HepG2 (cell line): Measurements from ENCODE around the gene ZNF48. TPM values are rescaled to one million over a fixed set of nuclear protein-coding genes. Genes with fewer than 3 reads are reported as not detected.
A peak's percentile ranks its signal among the peaks of the same experiment; 100 is the strongest.

Experiments used
- CEBPB ChIP-seq: IDR thresholded peaks from 2 replicates; pipeline ENCODE4 v1.6.1; 2011; ENCODE audit warnings: low read depth, low read length, improper control_type of control experiment, borderline replicate concordance
- FOXO1 ChIP-seq: sonication (generic); formaldehyde crosslinking; IDR thresholded peaks from 2 replicates; pipeline ENCODE4 v1.4.0; 2020; ENCODE audit warnings: missing genetic modification reagents
- HOXD1 ChIP-seq: sonication (generic); formaldehyde crosslinking; IDR thresholded peaks from 2 replicates; pipeline ENCODE4 v1.5.0; 2020; ENCODE audit warnings: missing genetic modification reagents
- KLF11 ChIP-seq: IDR thresholded peaks from 2 replicates; pipeline ENCODE4 v1.6.1; 2016; ENCODE audit warnings: missing compliant biosample characterization
- NR2C2 ChIP-seq: sonication (generic); formaldehyde crosslinking; IDR thresholded peaks from 2 replicates; pipeline ENCODE4 v1.4.0; 2020; ENCODE audit warnings: missing genetic modification reagents, mild to moderate bottlenecking, moderate library complexity, borderline replicate concordance
- RBM39 ChIP-seq: fragments of 200-400 bp; formaldehyde crosslinking; IDR thresholded peaks from one replicate; pipeline ENCODE4 v1.6.1; 2018; ENCODE audit warnings: antibody characterized with exemption, mild to moderate bottlenecking, low read depth, low read length; ENCODE audit not compliant: poor library complexity, severe bottlenecking
- SMARCC2 ChIP-seq: fragments of 450-650 bp; IDR thresholded peaks from 2 replicates; pipeline ENCODE4 v1.6.1; 2017; ENCODE audit warnings: antibody characterized with exemption, mild to moderate bottlenecking
- SRSF1 ChIP-seq: fragments of 200-400 bp; formaldehyde crosslinking; optimal IDR thresholded peaks from 2 replicates; pipeline ENCODE3; 2017; ENCODE audit warnings: mild to moderate bottlenecking, low read depth, low read length, moderate library complexity
- TAF1 ChIP-seq: sonication (generic); formaldehyde crosslinking; IDR thresholded peaks from 2 replicates; pipeline ENCODE4 v1.4.0; 2020; ENCODE audit warnings: missing genetic modification reagents
- ZBTB38 ChIP-seq: sonication (generic); formaldehyde crosslinking; IDR thresholded peaks from 2 replicates; pipeline ENCODE4 v1.5.1; 2020; ENCODE audit warnings: mild to moderate bottlenecking, missing genetic modification reagents
- ZNF10 ChIP-seq: sonication (generic); formaldehyde crosslinking; IDR thresholded peaks from 2 replicates; pipeline ENCODE4 v1.4.0; 2020; ENCODE audit warnings: mild to moderate bottlenecking, low read depth, missing genetic modification reagents, borderline replicate concordance
- ZNF235 ChIP-seq: sonication (generic); formaldehyde crosslinking; IDR thresholded peaks from 2 replicates; pipeline ENCODE4 v1.8.1; 2023; ENCODE audit warnings: mild to moderate bottlenecking, missing genetic modification reagents, borderline replicate concordance
- ZNF333 ChIP-seq: sonication (generic); formaldehyde crosslinking; IDR thresholded peaks from 2 replicates; pipeline ENCODE4 v1.4.0; 2020; ENCODE audit warnings: mild to moderate bottlenecking, missing genetic modification reagents, borderline replicate concordance
- ZNF562 ChIP-seq: sonication (generic); formaldehyde crosslinking; IDR thresholded peaks from 2 replicates; pipeline ENCODE4 v1.8.0; 2022; ENCODE audit warnings: missing genetic modification reagents, borderline replicate concordance
- ZNF563 ChIP-seq: sonication (generic); formaldehyde crosslinking; IDR thresholded peaks from 2 replicates; pipeline ENCODE4 v1.8.0; 2022; ENCODE audit warnings: mild to moderate bottlenecking, moderate library complexity, missing genetic modification reagents
- ZNF773 ChIP-seq: sonication (generic); formaldehyde crosslinking; IDR thresholded peaks from 2 replicates; pipeline ENCODE4 v1.4.0; 2020; ENCODE audit warnings: missing genetic modification reagents, borderline replicate concordance
- polyA plus RNA-seq, 8 experiments: library from polyadenylated mRNA; depleted of rRNA in 3 of 8; stranded (reverse) in 7 of 8; unstranded in 1 of 8; fragments of >200 nt; fragmentation: Illumina TruSeq in 4 of 8; extraction: Trizol in 4 of 8; gene quantifications; 2 replicates each; pipeline versions ENCODE4 v1.2.1 to v1.2.3, GENCODE V29; 2011 to 2016; ENCODE audit warnings: low read depth in 4 of 8, missing spikeins in 1 of 8, mixed read lengths in 1 of 8; ENCODE audit not compliant: insufficient read depth in 1 of 8
- total RNA-seq, 5 experiments: library from RNA; depleted of rRNA; stranded (reverse); fragments of >200 nt; fragmentation: Illumina TruSeq; extraction: Trizol; gene quantifications; 2 replicates each; pipeline ENCODE4 v1.2.3, GENCODE V29; 2016; ENCODE audit warnings: low read depth in 1 of 5
- TF ChIP-seq, protein P1 (sequence below): sonication (generic); formaldehyde crosslinking; IDR thresholded peaks from 2 replicates; pipeline ENCODE4 v1.4.0; 2020; ENCODE audit warnings: missing genetic modification reagents
- TF ChIP-seq, protein P2 (sequence below): sonication (generic); formaldehyde crosslinking; IDR thresholded peaks from 2 replicates; pipeline ENCODE4 v1.5.0; 2020; ENCODE audit warnings: missing genetic modification reagents
- TF ChIP-seq, protein P3 (sequence below): sonication (generic); formaldehyde crosslinking; conservative IDR thresholded peaks from 2 replicates; pipeline ENCODE4 v1.5.0; 2020; ENCODE audit warnings: missing genetic modification reagents
- TF ChIP-seq, protein P4 (sequence below): sonication (generic); formaldehyde crosslinking; IDR thresholded peaks from 2 replicates; pipeline ENCODE4 v1.4.0; 2020; ENCODE audit warnings: missing genetic modification reagents

The ZNF48 gene
- total and polyA plus RNA-seq, 2 of the 13 experiments (the other 11 are each of a cell fraction or from before 2014, with no cell fraction given): 9.9 to 12.3 TPM

DNA sequence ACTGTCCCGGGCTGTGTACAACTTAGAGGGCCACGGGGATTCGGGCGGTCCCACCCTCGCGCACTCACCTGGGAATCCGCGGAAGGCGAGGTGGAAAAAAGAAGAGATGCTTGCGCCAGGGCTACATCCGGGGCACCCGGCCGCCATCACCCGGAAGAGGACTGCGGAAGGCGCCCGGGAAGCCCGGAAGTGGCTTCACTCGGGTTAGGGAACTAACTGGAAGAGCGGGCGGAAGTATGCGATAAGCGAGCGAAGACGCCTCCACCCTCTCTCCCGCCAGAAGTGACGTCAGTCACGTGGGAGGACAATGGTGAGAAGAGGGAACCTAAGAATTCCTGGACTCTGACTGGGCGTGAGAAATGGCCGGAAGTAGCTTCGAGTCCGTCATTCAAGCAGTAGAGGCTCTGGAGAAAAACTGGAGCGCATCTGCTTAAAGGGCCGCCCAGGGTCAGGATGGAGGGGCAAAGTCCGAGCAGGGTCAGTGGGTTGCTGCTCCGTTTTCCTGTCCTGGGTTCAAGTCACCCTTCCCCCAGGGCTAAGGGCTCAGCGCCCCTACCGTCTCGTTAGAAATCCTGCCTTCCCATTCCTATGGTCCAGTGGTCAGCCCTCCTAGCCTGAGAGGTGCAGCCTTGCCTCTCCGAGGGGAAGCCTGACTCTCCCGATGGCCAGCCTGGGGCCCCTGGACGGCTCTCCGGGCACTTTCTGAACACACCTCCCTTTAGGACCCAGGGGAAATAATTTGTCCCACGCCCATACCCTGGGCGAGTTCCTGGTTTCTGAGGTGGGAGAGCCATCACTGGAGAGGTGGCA lies 39.9 kb upstream of the ZNF48 start, which contains the start of gene CD2BP2 (continued):
- TF ChIP-seq NR2C2 (CRISPR knock-in tag) (peak; percentile 100), ZNF235 (CRISPR knock-in tag) (no peak; the same call in 1 of the 2 replicates), ZNF773 (CRISPR knock-in tag) (0 out of 2 replicates have a peak, but pooled peaks have one; percentile 44), FOXO1 (CRISPR knock-in tag) (no peak), SRSF1 (no peak), ZBTB38 (CRISPR knock-in tag) (no peak; the same call in 1 of the 2 replicates), CEBPB (peak; percentile 32; the same call in 1 of the 2 replicates), ZNF333 (no peak), KLF11 (CRISPR knock-in tag) (peak; percentile 59; the same call in 1 of the 2 replicates), ZNF562 (CRISPR knock-in tag) (no peak), RBM39 (peak; percentile 89), HOXD1 (CRISPR knock-in tag) (peak; percentile 85), ZNF563 (peak; percentile 15), ZNF10 (CRISPR knock-in tag) (no peak), TAF1 (CRISPR knock-in tag) (peak; percentile 65), SMARCC2 (no peak)
- TF ChIP-seq, protein P1, sequence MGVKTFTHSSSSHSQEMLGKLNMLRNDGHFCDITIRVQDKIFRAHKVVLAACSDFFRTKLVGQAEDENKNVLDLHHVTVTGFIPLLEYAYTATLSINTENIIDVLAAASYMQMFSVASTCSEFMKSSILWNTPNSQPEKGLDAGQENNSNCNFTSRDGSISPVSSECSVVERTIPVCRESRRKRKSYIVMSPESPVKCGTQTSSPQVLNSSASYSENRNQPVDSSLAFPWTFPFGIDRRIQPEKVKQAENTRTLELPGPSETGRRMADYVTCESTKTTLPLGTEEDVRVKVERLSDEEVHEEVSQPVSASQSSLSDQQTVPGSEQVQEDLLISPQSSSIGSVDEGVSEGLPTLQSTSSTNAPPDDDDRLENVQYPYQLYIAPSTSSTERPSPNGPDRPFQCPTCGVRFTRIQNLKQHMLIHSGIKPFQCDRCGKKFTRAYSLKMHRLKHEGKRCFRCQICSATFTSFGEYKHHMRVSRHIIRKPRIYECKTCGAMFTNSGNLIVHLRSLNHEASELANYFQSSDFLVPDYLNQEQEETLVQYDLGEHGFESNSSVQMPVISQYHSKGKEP (CRISPR knock-in tag): peak; percentile 60; the same call in 1 of the 2 replicates
- TF ChIP-seq, protein P2, sequence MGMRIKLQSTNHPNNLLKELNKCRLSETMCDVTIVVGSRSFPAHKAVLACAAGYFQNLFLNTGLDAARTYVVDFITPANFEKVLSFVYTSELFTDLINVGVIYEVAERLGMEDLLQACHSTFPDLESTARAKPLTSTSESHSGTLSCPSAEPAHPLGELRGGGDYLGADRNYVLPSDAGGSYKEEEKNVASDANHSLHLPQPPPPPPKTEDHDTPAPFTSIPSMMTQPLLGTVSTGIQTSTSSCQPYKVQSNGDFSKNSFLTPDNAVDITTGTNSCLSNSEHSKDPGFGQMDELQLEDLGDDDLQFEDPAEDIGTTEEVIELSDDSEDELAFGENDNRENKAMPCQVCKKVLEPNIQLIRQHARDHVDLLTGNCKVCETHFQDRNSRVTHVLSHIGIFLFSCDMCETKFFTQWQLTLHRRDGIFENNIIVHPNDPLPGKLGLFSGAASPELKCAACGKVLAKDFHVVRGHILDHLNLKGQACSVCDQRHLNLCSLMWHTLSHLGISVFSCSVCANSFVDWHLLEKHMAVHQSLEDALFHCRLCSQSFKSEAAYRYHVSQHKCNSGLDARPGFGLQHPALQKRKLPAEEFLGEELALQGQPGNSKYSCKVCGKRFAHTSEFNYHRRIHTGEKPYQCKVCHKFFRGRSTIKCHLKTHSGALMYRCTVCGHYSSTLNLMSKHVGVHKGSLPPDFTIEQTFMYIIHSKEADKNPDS (CRISPR knock-in tag): peak; percentile 71; the same call in 1 of the 2 replicates
- TF ChIP-seq, protein P3, sequence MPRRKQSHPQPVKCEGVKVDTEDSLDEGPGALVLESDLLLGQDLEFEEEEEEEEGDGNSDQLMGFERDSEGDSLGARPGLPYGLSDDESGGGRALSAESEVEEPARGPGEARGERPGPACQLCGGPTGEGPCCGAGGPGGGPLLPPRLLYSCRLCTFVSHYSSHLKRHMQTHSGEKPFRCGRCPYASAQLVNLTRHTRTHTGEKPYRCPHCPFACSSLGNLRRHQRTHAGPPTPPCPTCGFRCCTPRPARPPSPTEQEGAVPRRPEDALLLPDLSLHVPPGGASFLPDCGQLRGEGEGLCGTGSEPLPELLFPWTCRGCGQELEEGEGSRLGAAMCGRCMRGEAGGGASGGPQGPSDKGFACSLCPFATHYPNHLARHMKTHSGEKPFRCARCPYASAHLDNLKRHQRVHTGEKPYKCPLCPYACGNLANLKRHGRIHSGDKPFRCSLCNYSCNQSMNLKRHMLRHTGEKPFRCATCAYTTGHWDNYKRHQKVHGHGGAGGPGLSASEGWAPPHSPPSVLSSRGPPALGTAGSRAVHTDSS: 0 out of 2 replicates have a peak, but pooled peaks have one; percentile 23
- TF ChIP-seq, protein P4, sequence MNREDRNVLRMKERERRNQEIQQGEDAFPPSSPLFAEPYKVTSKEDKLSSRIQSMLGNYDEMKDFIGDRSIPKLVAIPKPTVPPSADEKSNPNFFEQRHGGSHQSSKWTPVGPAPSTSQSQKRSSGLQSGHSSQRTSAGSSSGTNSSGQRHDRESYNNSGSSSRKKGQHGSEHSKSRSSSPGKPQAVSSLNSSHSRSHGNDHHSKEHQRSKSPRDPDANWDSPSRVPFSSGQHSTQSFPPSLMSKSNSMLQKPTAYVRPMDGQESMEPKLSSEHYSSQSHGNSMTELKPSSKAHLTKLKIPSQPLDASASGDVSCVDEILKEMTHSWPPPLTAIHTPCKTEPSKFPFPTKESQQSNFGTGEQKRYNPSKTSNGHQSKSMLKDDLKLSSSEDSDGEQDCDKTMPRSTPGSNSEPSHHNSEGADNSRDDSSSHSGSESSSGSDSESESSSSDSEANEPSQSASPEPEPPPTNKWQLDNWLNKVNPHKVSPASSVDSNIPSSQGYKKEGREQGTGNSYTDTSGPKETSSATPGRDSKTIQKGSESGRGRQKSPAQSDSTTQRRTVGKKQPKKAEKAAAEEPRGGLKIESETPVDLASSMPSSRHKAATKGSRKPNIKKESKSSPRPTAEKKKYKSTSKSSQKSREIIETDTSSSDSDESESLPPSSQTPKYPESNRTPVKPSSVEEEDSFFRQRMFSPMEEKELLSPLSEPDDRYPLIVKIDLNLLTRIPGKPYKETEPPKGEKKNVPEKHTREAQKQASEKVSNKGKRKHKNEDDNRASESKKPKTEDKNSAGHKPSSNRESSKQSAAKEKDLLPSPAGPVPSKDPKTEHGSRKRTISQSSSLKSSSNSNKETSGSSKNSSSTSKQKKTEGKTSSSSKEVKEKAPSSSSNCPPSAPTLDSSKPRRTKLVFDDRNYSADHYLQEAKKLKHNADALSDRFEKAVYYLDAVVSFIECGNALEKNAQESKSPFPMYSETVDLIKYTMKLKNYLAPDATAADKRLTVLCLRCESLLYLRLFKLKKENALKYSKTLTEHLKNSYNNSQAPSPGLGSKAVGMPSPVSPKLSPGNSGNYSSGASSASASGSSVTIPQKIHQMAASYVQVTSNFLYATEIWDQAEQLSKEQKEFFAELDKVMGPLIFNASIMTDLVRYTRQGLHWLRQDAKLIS (CRISPR knock-in tag): no peak
